Neuronal stem cell (in vitro differentiated cells): ENCODE data around the gene SEMA3E.

ENCODE experiments used
- DNase-seq: peaks from one replicate; pipeline ENCODE4 v3.0.0-alpha.2; 2013; ENCODE audit warnings: low spot score
- H2AFZ ChIP-seq: one replicate; pipeline ENCODE4 v1.6.1; 2013; ENCODE audit warnings: mild to moderate bottlenecking, low read length, inconsistent platforms
- H2AK5ac ChIP-seq: 2 replicates; pipeline ENCODE4 v1.6.1; 2013; ENCODE audit warnings: low read depth, mild to moderate bottlenecking, inconsistent platforms, low read length, moderate library complexity, mixed read lengths
- H2BK120ac ChIP-seq: 2 replicates; pipeline ENCODE4 v1.6.1; 2013; ENCODE audit warnings: low read depth, mild to moderate bottlenecking, inconsistent platforms, low read length, moderate library complexity, mixed read lengths
- H2BK12ac ChIP-seq: one replicate; pipeline ENCODE4 v1.6.1; 2013; ENCODE audit warnings: low read length, inconsistent platforms
- H2BK15ac ChIP-seq: 2 replicates; pipeline ENCODE4 v1.6.1; 2013; ENCODE audit warnings: mild to moderate bottlenecking, low read length, inconsistent platforms, mixed read lengths
- H2BK5ac ChIP-seq: one replicate; pipeline ENCODE4 v1.6.1; 2013; ENCODE audit warnings: inconsistent platforms, mild to moderate bottlenecking, low read length, moderate library complexity
- H3K14ac ChIP-seq: one replicate; pipeline ENCODE4 v1.6.1; 2013; ENCODE audit warnings: low read length, inconsistent platforms
- H3K18ac ChIP-seq: 2 replicates; pipeline ENCODE4 v1.6.1; 2013; ENCODE audit warnings: low read length, inconsistent platforms
- H3K23ac ChIP-seq: 2 replicates; pipeline ENCODE4 v1.6.1; 2013; ENCODE audit warnings: low read depth, mild to moderate bottlenecking, mixed read lengths, low read length, inconsistent platforms; ENCODE audit not compliant: poor library complexity
- H3K27ac ChIP-seq: replicated peaks from 3 replicates; pipeline ENCODE4 v1.5.1; 2013; ENCODE audit warnings: low read length, inconsistent platforms
- H3K27me3 ChIP-seq, 3 experiments: 2 replicates each; pipeline ENCODE4 v1.6.1; 2013; ENCODE audit warnings: low read length in 3 of 3, mild to moderate bottlenecking in 2 of 3, inconsistent platforms in 1 of 3, low read depth in 1 of 3, mixed read lengths in 1 of 3, moderate library complexity in 1 of 3; ENCODE audit not compliant: control insufficient read depth in 3 of 3, insufficient read depth in 3 of 3
- H3K36me3 ChIP-seq, 2 donors: replicated peaks in 1 of 2; 2 replicates each; pipeline ENCODE4 v1.6.1; 2013; ENCODE audit warnings: low read length in 2 of 2; ENCODE audit not compliant: control insufficient read depth in 2 of 2, insufficient read depth in 2 of 2
- H3K4ac ChIP-seq: 2 replicates; pipeline ENCODE4 v1.6.1; 2013; ENCODE audit warnings: inconsistent platforms, mild to moderate bottlenecking, low read length, moderate library complexity
- H3K4me1 ChIP-seq, 2 donors: 1 replicate in 1 of 2; 2 replicates in 1 of 2; pipeline ENCODE4 v1.6.1; 2013; ENCODE audit warnings: low read length in 2 of 2, low read depth in 1 of 2; ENCODE audit not compliant: control insufficient read depth in 2 of 2, insufficient read depth in 1 of 2
- H3K4me2 ChIP-seq: one replicate; pipeline ENCODE4 v1.6.1; 2013; ENCODE audit warnings: mild to moderate bottlenecking, low read length, inconsistent platforms; ENCODE audit not compliant: insufficient read depth, poor library complexity, severe bottlenecking
- H3K4me3 ChIP-seq, 2 donors: 2 replicates each; pipeline ENCODE4 v1.5.1; 2013; ENCODE audit warnings: low read length in 2 of 2, mild to moderate bottlenecking in 2 of 2, inconsistent platforms in 1 of 2, moderate library complexity in 1 of 2
- H3K79me1 ChIP-seq: one replicate; pipeline ENCODE4 v1.6.1; 2013; ENCODE audit warnings: low read depth, mild to moderate bottlenecking, inconsistent platforms, low read length, moderate library complexity
- H3K9ac ChIP-seq: one replicate; pipeline ENCODE4 v1.6.1; 2013; ENCODE audit warnings: mild to moderate bottlenecking, low read depth, low read length, inconsistent platforms; ENCODE audit not compliant: poor library complexity
- H3K9me3 ChIP-seq, 2 donors: replicated peaks in 1 of 2; 2 replicates each; pipeline versions ENCODE3 to v1.6.1; 2013; ENCODE audit warnings: low read length in 2 of 2, mild to moderate bottlenecking in 2 of 2, inconsistent platforms in 1 of 2, low read depth in 1 of 2, mixed read lengths in 1 of 2, moderate library complexity in 1 of 2; ENCODE audit not compliant: control insufficient read depth in 2 of 2, insufficient read depth in 1 of 2
- H4K8ac ChIP-seq: one replicate; pipeline ENCODE4 v1.6.1; 2013; ENCODE audit warnings: low read depth, mild to moderate bottlenecking, inconsistent platforms, low read length, moderate library complexity
- H4K91ac ChIP-seq: one replicate; pipeline ENCODE4 v1.6.1; 2013; ENCODE audit warnings: low read length, low read depth, mild to moderate bottlenecking, inconsistent platforms; ENCODE audit not compliant: poor library complexity
- WGBS, 2 donors: extraction: QIAGEN DNeasy Blood & Tissue Kit; methylation state at CpG; one replicate each; pipeline ENCODE4 v1.1.7; 2013; ENCODE audit warnings: missing lambda C conversion rate in 2 of 2, mixed read lengths in 1 of 2; ENCODE audit not compliant: insufficient read length in 2 of 2, insufficient replicate concordance in 1 of 2; ENCODE audit errors: extremely low coverage in 2 of 2; 5-methylcytosine and 5-hydroxymethylcytosine counted together

SEMA3E gene

DNA sequence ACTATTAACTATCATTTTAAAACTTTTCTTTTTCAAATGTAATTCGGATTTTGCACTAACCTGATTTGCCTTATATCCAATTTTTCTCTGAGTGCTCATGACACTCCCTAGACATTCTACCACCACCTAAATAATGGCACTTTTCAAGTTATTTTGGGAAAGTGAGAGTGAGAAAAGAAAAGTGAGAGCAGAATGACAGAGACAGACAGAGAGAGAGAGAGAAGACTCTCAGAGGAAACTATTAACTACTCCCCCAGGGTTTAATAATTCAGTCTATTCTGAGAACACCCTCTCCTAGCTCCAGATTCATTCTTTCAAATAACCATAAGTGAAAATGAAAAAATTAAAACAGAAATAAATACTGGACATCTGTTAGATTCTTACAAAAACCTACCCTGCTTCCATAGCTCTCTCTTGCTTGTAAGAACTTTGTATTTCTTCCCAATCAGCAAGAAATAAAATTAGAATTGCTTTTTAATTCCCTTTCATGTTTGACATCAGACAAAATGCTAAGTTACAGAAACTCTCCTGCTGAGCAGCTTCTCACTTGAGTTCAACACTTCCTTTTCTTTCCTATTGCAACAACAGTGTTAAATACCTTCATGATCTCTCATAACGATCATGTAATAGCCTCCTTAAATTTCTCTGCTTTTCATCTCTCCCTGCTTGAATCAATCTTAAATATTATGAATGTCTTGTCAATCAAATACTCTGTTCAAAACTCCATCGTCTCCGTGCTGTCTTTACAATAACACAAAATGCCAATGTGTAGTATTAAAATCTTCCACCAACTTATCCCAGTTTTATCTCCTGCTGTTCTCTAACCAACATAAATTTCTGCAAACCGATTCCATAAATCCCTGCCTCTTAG lies 191.7 kb downstream of the SEMA3E start:
- Histone ChIP-seq H3K9me3 (no peaks in the 10 kb centered on the region), H2BK120ac (no peak overlapping the region), H4K91ac (no peak overlapping the region), H3K27me3 (peaks cover 0 to 5% (median 0%) of the 10 kb centered on the region in 3 experiments), H3K9ac (no peak overlapping the region), H3K18ac (no peak overlapping the region), H3K4me3 (no peak overlapping the region), H3K4ac (no peak overlapping the region), H3K36me3 (no peaks in the 10 kb centered on the region), H2AK5ac (no peak overlapping the region), H2AFZ (peak overlapping the region; percentile 17), H3K23ac (no peak overlapping the region), H4K8ac (no peak overlapping the region), H3K79me1 (no peaks in the 10 kb centered on the region), H2BK12ac (no peak overlapping the region), H3K14ac (no peak overlapping the region), H3K27ac (no peak overlapping the region), H2BK5ac (no peak overlapping the region), H2BK15ac (no peak overlapping the region), H3K4me1 (peaks cover 0 to 1% of the 10 kb centered on the region in 2 donors), H3K4me2 (no peak overlapping the region)
- no peak for DNase-seq
- WGBS, 2 donors, result no CpG with 5 or more reads among the region's 5 CpGs

DNA sequence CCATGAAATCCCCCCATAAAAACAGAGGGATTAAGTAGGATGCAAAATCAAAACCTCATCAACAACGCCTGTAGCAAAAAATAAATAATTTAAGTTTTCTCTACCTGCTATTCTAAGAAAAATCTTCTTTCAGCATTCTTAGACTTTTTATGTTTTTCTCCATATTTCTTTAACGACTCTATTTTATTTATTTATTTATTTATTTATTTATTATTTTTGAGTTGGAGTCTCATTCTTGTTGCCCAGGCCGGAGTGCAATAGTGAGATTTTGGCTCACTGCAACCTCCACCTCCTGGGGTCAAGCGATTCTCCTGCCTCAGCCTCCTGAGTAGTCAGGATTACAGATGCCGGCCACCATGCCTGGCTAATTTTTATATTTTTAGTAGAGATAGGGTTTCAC lies 192.5 kb downstream of the SEMA3E start:
- Histone ChIP-seq H3K14ac (no peak overlapping the region), H3K4ac (no peak overlapping the region), H2BK5ac (no peak overlapping the region), H2AFZ (no peak overlapping the region), H2BK120ac (no peak overlapping the region), H3K4me2 (no peak overlapping the region), H3K4me1 (peaks cover 0 to 4% of the 10 kb centered on the region in 2 donors), H2AK5ac (no peak overlapping the region), H3K27ac (no peak overlapping the region), H3K4me3 (no peak overlapping the region), H3K9me3 (no peaks in the 10 kb centered on the region), H2BK12ac (no peak overlapping the region), H4K8ac (no peak overlapping the region), H3K18ac (no peak overlapping the region), H3K27me3 (peaks cover 0 to 5% (median 0%) of the 10 kb centered on the region in 3 experiments), H2BK15ac (no peak overlapping the region), H3K23ac (no peak overlapping the region), H3K79me1 (no peaks in the 10 kb centered on the region), H3K9ac (no peak overlapping the region), H4K91ac (no peak overlapping the region), H3K36me3 (no peaks in the 10 kb centered on the region)
- WGBS, 2 donors, result no CpG with 5 or more reads among the region's 5 CpGs
- no peak for DNase-seq

DNA sequence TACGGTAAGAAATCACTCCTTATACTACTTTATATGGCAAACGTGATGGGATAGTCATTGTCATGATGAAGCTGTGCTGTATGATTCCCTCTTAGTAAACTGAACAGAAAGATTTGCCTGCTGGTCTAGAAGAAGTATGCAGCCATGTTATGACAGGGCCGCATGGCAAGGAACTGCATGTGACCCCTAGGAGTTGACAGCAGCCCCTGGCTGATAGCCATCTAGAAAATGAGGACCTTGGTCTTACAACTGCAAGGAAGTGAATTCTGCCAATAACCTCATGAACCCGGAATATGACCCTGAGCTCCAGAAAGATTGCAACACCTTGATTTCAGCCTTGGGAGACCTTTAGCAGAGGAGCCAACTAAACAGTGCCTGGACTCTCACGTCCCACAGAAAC lies 193.3 kb downstream of the SEMA3E start:
- H3K4me3 ChIP-seq, result no peak overlapping the region
- H3K4ac ChIP-seq, result no peak overlapping the region
- no peaks in the 10 kb centered on the region for H3K9me3 ChIP-seq
- H3K27ac ChIP-seq, result no peak overlapping the region
- peaks cover 0 to 4% (median 0%) of the 10 kb centered on the region in 3 experiments for H3K27me3 ChIP-seq
- H2BK12ac ChIP-seq, result no peak overlapping the region
- no peak overlapping the region for H2AK5ac ChIP-seq
- H3K18ac ChIP-seq, result no peak overlapping the region
- no peak overlapping the region for H3K14ac ChIP-seq
- H2BK5ac ChIP-seq, result no peak overlapping the region
- H3K4me1 ChIP-seq, result peaks cover 0 to 4% of the 10 kb centered on the region in 2 donors
- WGBS, 2 donors, result no CpG with 5 or more reads among the region's 5 CpGs
- no peak overlapping the region for H2BK120ac ChIP-seq
- no peak overlapping the region for H3K9ac ChIP-seq
- H4K8ac ChIP-seq, result no peak overlapping the region
- H4K91ac ChIP-seq, result no peak overlapping the region
- H3K36me3 ChIP-seq, result no peaks in the 10 kb centered on the region
- H3K79me1 ChIP-seq, result no peaks in the 10 kb centered on the region
- H3K4me2 ChIP-seq, result no peak overlapping the region
- H3K23ac ChIP-seq, result no peak overlapping the region
- no peak overlapping the region for H2AFZ ChIP-seq
- no peak overlapping the region for H2BK15ac ChIP-seq
- DNase-seq, result no peak

DNA sequence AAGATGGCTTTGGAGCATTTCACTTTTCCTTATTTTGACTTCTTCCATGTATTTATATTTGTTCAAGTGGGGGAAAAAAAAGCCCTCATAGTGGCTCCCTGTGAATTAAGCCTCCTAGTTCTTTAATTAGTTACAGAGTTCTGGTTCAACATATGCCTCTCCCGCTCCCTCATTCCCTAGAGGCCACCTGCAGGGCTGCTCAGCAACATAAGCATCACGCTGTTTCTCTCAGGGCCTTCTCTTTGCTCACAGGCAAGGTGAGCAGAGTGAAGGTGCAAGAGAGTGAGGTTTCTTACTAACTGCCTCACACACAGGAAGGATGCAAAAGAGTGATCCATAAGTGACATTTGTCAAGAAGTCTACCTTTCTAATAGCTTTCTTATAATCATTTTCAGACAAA lies 196.7 kb downstream of the SEMA3E start:
- H3K27ac ChIP-seq, result no peak overlapping the region
- no peak overlapping the region for H3K4ac ChIP-seq
- no peak overlapping the region for H2BK15ac ChIP-seq
- no peak overlapping the region for H2BK5ac ChIP-seq
- DNase-seq, result no peak
- no peak overlapping the region for H2AFZ ChIP-seq
- H3K27me3 ChIP-seq, result no peaks in the 10 kb centered on the region
- no peak overlapping the region for H2BK120ac ChIP-seq
- H2BK12ac ChIP-seq, result no peak overlapping the region
- no peaks in the 10 kb centered on the region for H3K9me3 ChIP-seq
- H3K18ac ChIP-seq, result no peak overlapping the region
- H3K36me3 ChIP-seq, result no peaks in the 10 kb centered on the region
- H3K4me2 ChIP-seq, result no peak overlapping the region
- H4K91ac ChIP-seq, result no peak overlapping the region
- H3K14ac ChIP-seq, result no peak overlapping the region
- no peaks in the 10 kb centered on the region for H3K79me1 ChIP-seq
- no peak overlapping the region for H3K23ac ChIP-seq
- H3K4me3 ChIP-seq, result no peak overlapping the region
- H3K9ac ChIP-seq, result no peak overlapping the region
- H3K4me1 ChIP-seq, result peaks cover 0 to 4% of the 10 kb centered on the region in 2 donors
- WGBS, 2 donors, result no CpG with 5 or more reads among the region's 2 CpGs
- H2AK5ac ChIP-seq, result no peak overlapping the region
- no peak overlapping the region for H4K8ac ChIP-seq
